ENCODE measurements around the gene VMO1. TPM values are rescaled to one million over a fixed set of nuclear protein-coding genes. Genes with fewer than 3 reads are reported as not detected.
A peak's percentile ranks its signal among the peaks of the same experiment; 100 is the strongest.

Gene VMO1
- total RNA-seq, 3 donors from 2014 or later = 0.67 to 2.3 (median 2.1) TPM

GRCh38 chr17:4806777-4807604 lies 20.8 kb upstream of the VMO1 start, which contains the start of gene PLD2:
PLD2 (plus strand) TSS chr17:4807152; CDS start chr17:4807773, 621 bp downstream.
- peak within 1 kb of the TSS; percentile 61 for H3K4me3 ChIP-seq
- no peak for TF ChIP-seq CTCF (IDR thresholded peaks at IDR 0.05)
- DNase-seq (peak; percentile 92 to 93 (median 93)), ATAC-seq (peak; percentile 100)
- H3K4me1 ChIP-seq (ENCODE audit: low read depth) = peaks cover 6% of the 10 kb centered on the region
- no peaks in the 10 kb centered on the region for H3K36me3 ChIP-seq (ENCODE audit: low read depth)
- no peaks in the 10 kb centered on the region for H3K9me3 ChIP-seq
- intact Hi-C loops (cut with DNase I, micrococcal nuclease) = no loop called here

GRCh38 chr17:4806456-4806776 lies 20.3 kb upstream of the VMO1 start:
- peak overlapping the region; percentile 61 for H3K4me3 ChIP-seq
- TF ChIP-seq CTCF (IDR thresholded peaks at IDR 0.05) = no peak
- peaks cover 6% of the 10 kb centered on the region for H3K4me1 ChIP-seq (ENCODE audit: low read depth)
- no peaks in the 10 kb centered on the region for H3K36me3 ChIP-seq (ENCODE audit: low read depth)
- intact Hi-C loops (cut with DNase I, micrococcal nuclease) = no loop called here
- no peaks in the 10 kb centered on the region for H3K9me3 ChIP-seq
- DNase-seq (peak in 1 of 3 donors; percentile 36), ATAC-seq (peak; percentile 1)

- intact Hi-C loops (cut with DNase I, micrococcal nuclease) = no loop called here
- Histone ChIP-seq H3K4me3 (no peak within 1 kb of the TSS), H3K4me1 (ENCODE audit: low read depth) (peaks cover 1% of the 10 kb centered on the region), H3K9me3 (no peaks in the 10 kb centered on the region), H3K36me3 (ENCODE audit: low read depth) (no peaks in the 10 kb centered on the region)
- ATAC-seq (no peak), DNase-seq (no peak)
- no peak for TF ChIP-seq CTCF (IDR thresholded peaks at IDR 0.05)
Observed at GRCh38 chr17:4802228-4802627, 16.1 kb upstream of the VMO1 start, which contains the start of gene C17orf114. C17orf114 (minus strand) TSS chr17:4802328.

- Histone ChIP-seq H3K4me1 (ENCODE audit: low read depth) (peaks cover 9% of the 10 kb centered on the region), H3K9me3 (no peaks in the 10 kb centered on the region), H3K4me3 (no peak overlapping the region), H3K36me3 (ENCODE audit: low read depth) (no peaks in the 10 kb centered on the region)
- no peak for ATAC-seq
- intact Hi-C loops (cut with DNase I, micrococcal nuclease) = no loop called here
- TF ChIP-seq CTCF (IDR thresholded peaks at IDR 0.05) = no peak
- no peak for DNase-seq
Observed at GRCh38 chr17:4800462-4801196, 14.5 kb upstream of the VMO1 start.

GRCh38 chr17:4796552-4796920 lies 10.4 kb upstream of the VMO1 start:
- Histone ChIP-seq H3K4me1 (ENCODE audit: low read depth) (peaks cover 9% of the 10 kb centered on the region), H3K36me3 (ENCODE audit: low read depth) (no peaks in the 10 kb centered on the region), H3K9me3 (no peaks in the 10 kb centered on the region), H3K4me3 (peak overlapping the region; percentile 60)
- intact Hi-C loops (cut with DNase I, micrococcal nuclease) = no loop called here
- TF ChIP-seq CTCF (IDR thresholded peaks at IDR 0.05) = no peak
- DNase-seq (peak in 2 of 3 donors; percentile 25 to 51), ATAC-seq (peak; percentile 43)
